Motor neuron (in vitro differentiated cells): ENCODE measurements around the gene ANKRD44. TPM values are rescaled to one million over a fixed set of nuclear protein-coding genes. Genes with fewer than 3 reads are reported as not detected.

Experiments
- ATAC-seq, 8 experiments: fragments of 200-7000 bp; cut with Tn5 transposase; replicated peaks in 6 of 8; 2 replicates each; pipeline ENCODE4 v1.8.0; 2021; ENCODE audit warnings: mild to moderate bottlenecking in 8 of 8, moderate library complexity in 8 of 8
- H3K27ac ChIP-seq, 2 donors: fragments of 250-450 bp; sonication (Bioruptor Pico); 2 replicates each; pipeline ENCODE4 v1.9.0; 2021; ENCODE audit warnings: antibody characterized with exemption in 2 of 2, mild to moderate bottlenecking in 2 of 2, moderate library complexity in 1 of 2
- H3K4me1 ChIP-seq, 2 donors: fragments of 250-450 bp; sonication (Bioruptor Pico); replicated peaks in 1 of 2; 2 replicates each; pipeline ENCODE4 v1.6.1; 2021; ENCODE audit warnings: antibody characterized with exemption in 2 of 2, mild to moderate bottlenecking in 2 of 2, moderate library complexity in 1 of 2
- H3K4me3 ChIP-seq, 5 donors: fragments of 250-450 bp; sonication (Bioruptor Pico); 2 replicates each; pipeline ENCODE4 v1.9.0; 2021; ENCODE audit warnings: antibody characterized with exemption in 5 of 5, mild to moderate bottlenecking in 5 of 5, moderate library complexity in 4 of 5
- WGBS, 10 experiments: fragments of 450-650 bp; shearing (Covaris generic); methylation state at CpG; one replicate each; pipeline ENCODE4 v1.0.0; 2022; 5-methylcytosine and 5-hydroxymethylcytosine counted together
- in situ Hi-C, 9 experiments: fragments of 400-800 bp; cut with MboI; loops; one replicate each; pipeline ENCODE4 v1.15.0; 2021; ENCODE audit warnings: low sequenced_read_pairs in 9 of 9, low pct_unique_long_range_greater_than_20kb in 2 of 9; ENCODE audit not compliant: unreplicated experiment in 9 of 9
- total RNA-seq, 8 experiments: library from RNA; unstranded; fragments of 300-600 nt; gene quantifications; 2 replicates each; pipeline versions ENCODE4 v1.2.3 to v1.2.4, GENCODE V29; 2022

Gene ANKRD44
- total RNA-seq, 8 experiments from 2014 or later, result 3.4 to 28.8 (median 14.8) TPM

DNA sequence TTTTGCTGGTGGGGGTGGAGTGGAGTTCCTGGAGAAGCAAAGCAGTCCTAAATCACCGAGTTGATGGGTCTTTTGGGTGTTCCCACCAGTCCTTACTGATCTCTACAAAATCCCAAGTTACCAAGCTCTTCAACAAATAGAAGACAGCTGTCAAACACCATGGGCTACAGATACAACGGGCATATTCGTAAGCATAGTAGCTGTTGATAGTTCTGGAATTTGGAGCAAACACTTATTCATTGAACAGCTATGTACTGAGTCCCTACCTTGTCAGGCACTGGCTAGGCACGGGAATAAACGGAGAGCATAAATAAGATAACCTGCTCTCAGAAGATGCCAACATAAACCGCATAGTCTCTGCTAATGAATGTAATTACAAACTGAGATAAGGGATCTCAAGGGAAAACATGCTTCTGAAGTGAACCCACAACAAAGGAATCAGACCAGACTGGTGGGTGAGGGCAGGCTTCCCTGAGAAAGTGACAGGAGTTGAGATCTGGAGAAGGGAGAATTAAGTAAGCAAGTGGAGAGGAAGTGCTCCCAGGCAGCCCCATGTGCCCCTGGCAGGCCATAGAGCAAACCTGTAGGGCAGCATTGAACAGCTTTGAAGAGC lies 947 bp upstream of the ANKRD44 start:
- in situ Hi-C loops, result loop anchor here in 1 of 9 experiments (25.0 kb wide), 1 partner anchor 124 kb away; no protein-coding TSS in a partner anchor
- peak overlapping the region in 1 of 2 donors; percentile 57 for H3K27ac ChIP-seq
- peaks cover 8 to 11% of the 10 kb centered on the region in 2 donors for H3K4me1 ChIP-seq
- H3K4me3 ChIP-seq, result peak overlapping the region; percentile 65 to 94 (median 83)
- ATAC-seq, result no peak
- WGBS, 10 experiments, result 17 to 80% (median 48%) methylated on average over 1 to 6 of the region's 6 CpGs; no CpG with 5 or more reads in 1 of the 10 experiments

DNA sequence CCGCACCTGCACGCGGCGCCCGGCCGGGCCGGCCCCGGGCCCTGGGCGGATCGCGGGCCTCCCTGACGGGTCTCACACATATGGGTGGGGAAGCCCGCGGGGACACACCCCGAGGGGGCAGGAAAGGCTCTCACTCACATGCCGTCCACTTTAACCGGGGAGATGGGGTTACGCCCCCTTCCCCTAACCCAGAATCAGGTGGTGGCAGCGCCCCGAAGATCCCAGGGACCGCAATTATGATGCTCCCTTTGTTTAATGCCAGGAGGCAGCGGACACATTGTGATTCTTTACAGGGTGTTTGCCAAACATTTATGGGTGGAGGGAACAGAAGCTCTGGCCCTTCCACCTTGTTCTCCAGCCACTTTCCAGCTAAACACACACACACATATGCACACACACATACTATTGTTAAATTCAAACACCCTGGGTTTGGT lies 424 bp upstream of the ANKRD44 start:
- H3K4me3 ChIP-seq, result peak overlapping the region; percentile 65 to 94 (median 83)
- peak in 1 of 8 experiments; percentile 14 for ATAC-seq
- in situ Hi-C loops, result loop anchor here in 1 of 9 experiments (25.0 kb wide), 1 partner anchor 124 kb away; no protein-coding TSS in a partner anchor
- WGBS, 10 experiments, result 0 to 17% (median 0%) methylated on average over 2 to 4 of the region's 22 CpGs; no CpG with 5 or more reads in 7 of the 10 experiments
- peaks cover 8 to 11% of the 10 kb centered on the region in 2 donors for H3K4me1 ChIP-seq
- peak overlapping the region; percentile 57 to 66 for H3K27ac ChIP-seq

DNA sequence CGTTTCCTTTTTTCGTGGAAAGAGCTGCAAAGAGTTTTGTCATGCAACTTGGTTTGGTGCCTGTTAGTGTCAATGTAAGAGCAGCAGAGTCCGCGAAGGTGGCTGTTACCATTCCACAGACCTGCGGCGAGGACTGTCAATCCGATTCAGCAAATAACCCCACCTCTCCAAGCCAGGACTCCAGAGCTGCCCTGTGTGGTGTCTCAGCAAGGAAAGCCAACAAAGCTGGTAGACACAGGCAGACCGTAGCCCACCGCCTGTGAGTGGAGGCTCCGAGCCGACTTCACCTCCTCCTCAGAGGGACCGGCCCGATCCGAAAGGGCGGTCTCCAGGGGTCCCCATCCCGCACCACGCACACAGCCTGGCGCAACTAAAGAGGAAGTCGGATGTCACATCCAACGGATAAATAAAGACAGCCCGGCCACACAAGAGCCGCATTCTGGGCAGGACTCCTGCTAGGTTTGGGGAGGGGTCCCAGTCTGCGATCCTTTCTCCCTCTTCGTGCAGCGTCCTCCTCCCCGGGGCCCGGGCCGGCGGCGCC lies 819 bp downstream of the ANKRD44 start:
- peaks cover 8 to 11% of the 10 kb centered on the region in 2 donors for H3K4me1 ChIP-seq
- H3K4me3 ChIP-seq, result peak overlapping the region; percentile 65 to 94 (median 83)
- H3K27ac ChIP-seq, result peak overlapping the region in 1 of 2 donors; percentile 57
- peak in 6 of 8 experiments; percentile 4 to 39 (median 29) for ATAC-seq
- in situ Hi-C loops, result loop anchor here in 1 of 9 experiments (25.0 kb wide), 1 partner anchor 122 kb away; no protein-coding TSS in a partner anchor
- 0 to 33% (median 17%) methylated on average over 1 to 5 of the region's 30 CpGs; no CpG with 5 or more reads in 4 of the 10 experiments for WGBS, 10 experiments

DNA sequence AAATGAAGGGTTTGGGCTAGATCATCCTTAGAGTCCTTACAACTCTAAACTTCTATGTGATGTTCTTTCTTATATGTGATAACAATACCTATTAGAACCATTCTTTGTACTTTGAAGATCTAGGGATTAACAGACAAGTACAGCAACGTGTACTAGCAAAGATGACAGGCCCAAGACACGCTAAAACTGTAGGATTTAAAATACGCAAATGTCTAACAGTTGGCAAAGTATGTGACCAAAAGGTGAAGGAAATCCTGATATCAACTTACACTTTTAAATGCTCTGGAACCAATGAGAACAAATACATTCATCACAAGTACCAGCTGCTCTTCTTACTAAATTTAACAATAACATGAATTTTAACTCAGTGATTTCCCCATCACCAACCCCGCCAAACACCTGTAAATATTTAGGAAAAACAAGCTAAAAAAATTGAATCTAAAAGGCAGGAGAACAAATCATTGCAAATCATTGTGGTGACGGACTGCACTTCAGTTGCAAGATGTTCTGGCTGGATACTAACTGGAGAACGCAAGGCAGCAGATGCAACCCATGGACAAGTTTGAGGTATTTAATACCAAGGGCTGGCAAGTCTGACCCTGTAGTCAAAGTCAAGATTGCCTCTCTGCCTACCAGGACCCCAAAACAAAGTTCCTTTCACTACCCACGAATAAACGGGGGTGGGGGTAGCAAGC lies 1.4 kb downstream of the ANKRD44 start:
- Histone ChIP-seq H3K27ac (no peak overlapping the region), H3K4me1 (peaks cover 8 to 11% of the 10 kb centered on the region in 2 donors), H3K4me3 (peak overlapping the region; percentile 65 to 94 (median 83))
- in situ Hi-C loops, result loop anchor here in 1 of 9 experiments (25.0 kb wide), 1 partner anchor 122 kb away; no protein-coding TSS in a partner anchor
- ATAC-seq, result no peak
- WGBS, 10 experiments, result 55 to 100% (median 74%) methylated on average over 3 to 8 of the region's 8 CpGs; no CpG with 5 or more reads in 1 of the 10 experiments

DNA sequence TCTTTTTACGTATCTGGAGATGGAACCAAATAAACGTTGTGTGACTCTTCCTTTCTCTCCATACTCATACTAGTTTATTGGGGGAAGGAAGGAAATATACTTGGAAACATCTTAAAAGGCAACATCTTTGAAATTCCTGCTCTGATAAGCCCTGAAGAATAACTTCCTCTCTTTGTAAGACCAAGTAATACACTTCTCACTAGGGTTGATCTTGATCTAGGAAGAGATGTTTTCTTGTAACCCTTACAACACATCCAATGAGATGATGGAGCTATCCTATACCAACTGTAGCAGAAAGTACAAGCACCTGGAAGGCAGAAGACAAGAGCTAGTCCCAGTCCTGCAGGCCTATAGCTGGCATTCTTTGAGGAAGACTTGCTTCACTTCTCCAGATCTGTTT lies 2.0 kb downstream of the ANKRD44 start:
- WGBS, 10 experiments, result 75 to 100% (median 87%) methylated on average over 1 to 2 of the region's 2 CpGs; no CpG with 5 or more reads in 6 of the 10 experiments
- ATAC-seq, result no peak
- in situ Hi-C loops, result loop anchor here in 1 of 9 experiments (25.0 kb wide), 1 partner anchor 121 kb away; no protein-coding TSS in a partner anchor
- peak overlapping the region in 1 of 5 donors; percentile 94 for H3K4me3 ChIP-seq
- H3K27ac ChIP-seq, result no peak overlapping the region
- H3K4me1 ChIP-seq, result peaks cover 8 to 11% of the 10 kb centered on the region in 2 donors

DNA sequence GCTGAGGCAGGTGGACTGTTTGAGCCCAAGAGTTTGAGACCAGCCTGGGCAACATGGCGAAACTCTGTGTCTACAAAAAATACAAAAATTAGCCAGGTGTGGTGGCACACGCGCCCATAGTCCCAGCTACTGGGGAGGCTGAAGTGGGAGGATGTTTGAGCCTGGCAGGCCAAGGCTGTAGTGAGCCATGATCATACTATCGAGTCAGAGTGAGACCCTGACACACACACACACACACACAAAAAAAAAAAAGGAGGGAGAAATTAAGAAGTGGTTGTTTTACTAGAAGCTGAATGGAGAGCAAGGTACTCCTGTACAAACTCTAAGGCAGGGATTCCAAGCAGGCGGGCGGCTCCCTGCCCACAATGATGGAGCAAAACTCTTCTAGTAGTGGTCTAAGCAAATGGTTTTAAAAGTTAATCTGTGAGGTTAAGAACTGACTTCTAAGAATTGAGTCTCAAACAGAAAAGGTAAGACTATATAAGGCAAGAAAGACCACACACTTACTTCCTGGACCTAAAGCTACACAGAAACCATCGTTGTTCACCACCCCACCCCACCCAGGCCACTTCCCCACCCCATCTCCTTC lies 2.6 kb downstream of the ANKRD44 start:
- WGBS, 10 experiments, result 53 to 100% (median 83%) methylated on average over 1 to 4 of the region's 7 CpGs; no CpG with 5 or more reads in 3 of the 10 experiments
- no peak for ATAC-seq
- H3K4me1 ChIP-seq, result peaks cover 8 to 11% of the 10 kb centered on the region in 2 donors
- no peak overlapping the region for H3K4me3 ChIP-seq
- in situ Hi-C loops, result loop anchor here in 1 of 9 experiments (25.0 kb wide), 1 partner anchor 121 kb away; no protein-coding TSS in a partner anchor
- H3K27ac ChIP-seq, result no peak overlapping the region

DNA sequence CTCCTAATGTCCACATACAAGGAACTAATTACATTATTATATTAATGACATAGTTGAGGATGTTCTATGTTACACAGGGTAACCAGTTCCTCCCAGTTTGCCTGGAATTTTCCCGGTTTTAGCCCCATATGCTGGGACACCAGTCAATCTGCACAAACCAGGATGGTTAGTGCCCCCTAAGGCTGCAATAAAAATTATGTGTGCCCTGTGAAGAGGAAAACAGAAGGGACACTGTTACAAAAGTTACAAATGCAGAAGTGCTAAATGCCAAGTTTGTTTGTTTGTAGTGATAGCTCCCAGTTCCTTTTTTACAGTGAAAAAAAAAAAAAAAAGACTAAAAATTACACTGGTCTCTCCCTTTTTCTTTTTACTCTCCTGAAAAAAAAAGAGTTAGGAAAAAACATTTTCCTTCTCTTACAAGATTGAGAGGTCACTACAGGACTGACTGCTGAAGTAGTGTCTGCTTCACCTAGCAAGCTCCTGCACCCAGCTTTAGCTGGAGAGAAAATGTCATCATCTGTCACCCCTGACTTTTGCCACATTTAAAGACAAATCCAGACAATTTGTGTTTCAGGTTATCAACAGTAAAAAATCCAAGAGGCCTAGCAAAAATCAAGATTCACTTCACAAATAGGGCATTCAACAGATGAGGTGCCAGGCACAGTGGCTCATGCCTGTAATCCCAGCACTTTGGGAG lies 3.2 kb downstream of the ANKRD44 start:
- H3K27ac ChIP-seq, result no peak overlapping the region
- 63 to 86% (median 83%) methylated on average over 1 of the region's 1 CpG; no CpG with 5 or more reads in 6 of the 10 experiments for WGBS, 10 experiments
- in situ Hi-C loops, result loop anchor here in 1 of 9 experiments (25.0 kb wide), 1 partner anchor 120 kb away; no protein-coding TSS in a partner anchor
- no peak for ATAC-seq
- H3K4me1 ChIP-seq, result peaks cover 8 to 11% of the 10 kb centered on the region in 2 donors
- H3K4me3 ChIP-seq, result no peak overlapping the region

DNA sequence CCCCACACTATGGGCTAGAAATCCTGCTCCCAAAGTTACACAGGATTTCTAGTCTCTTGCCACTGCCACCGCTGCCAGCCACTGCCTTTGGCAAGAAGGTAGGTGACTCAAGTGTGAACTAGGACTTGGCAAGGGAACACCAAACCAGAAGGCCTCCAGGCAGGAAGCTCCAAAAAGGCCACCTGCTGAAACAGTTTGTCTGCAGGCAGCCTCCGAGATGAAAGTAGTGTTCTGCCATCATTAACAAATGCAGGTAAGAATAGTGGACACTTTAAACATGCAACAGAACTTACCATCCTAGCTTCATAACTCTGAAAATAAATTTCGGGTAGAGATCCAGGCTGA lies 3.9 kb downstream of the ANKRD44 start:
- WGBS, 10 experiments, result 35 to 100% (median 85%) methylated on average over 1 to 3 of the region's 3 CpGs; no CpG with 5 or more reads in 1 of the 10 experiments
- in situ Hi-C loops, result loop anchor here in 1 of 9 experiments (25.0 kb wide), 1 partner anchor 119 kb away; no protein-coding TSS in a partner anchor
- ATAC-seq, result no peak
- Histone ChIP-seq H3K4me1 (peaks cover 8 to 11% of the 10 kb centered on the region in 2 donors), H3K4me3 (no peak overlapping the region), H3K27ac (no peak overlapping the region)

DNA sequence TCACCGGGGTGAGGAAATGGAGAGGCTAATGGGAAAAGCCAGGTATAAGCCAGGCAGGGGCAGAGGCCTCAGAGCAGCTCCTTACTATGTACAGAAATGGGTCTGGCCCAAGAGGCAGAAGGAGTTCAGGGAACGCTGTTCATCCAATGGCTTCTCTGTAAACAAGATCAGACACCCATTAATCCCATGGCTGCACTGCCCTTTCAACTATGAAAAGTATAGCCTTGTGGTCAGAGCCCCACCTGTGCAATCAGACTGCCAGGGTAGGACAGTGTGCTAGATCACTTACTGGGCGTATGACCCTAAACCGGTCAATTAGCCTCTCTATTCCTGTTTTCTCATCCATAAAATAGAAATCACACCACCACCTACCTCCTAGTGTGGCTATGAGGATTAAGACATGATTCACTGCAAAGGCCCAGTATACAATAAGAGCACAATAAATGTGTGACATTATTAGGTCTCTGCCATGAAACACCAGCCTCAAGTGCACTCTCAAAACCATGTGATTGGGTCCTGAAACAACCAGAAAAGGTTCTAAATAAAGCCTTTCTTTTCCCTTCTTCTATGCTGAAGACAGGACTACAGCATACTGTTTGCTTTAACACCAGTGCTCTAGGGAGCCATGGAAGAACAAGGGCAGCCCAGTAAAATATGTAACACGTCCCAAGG lies 4.4 kb downstream of the ANKRD44 start:
- H3K4me3 ChIP-seq, result no peak overlapping the region
- H3K4me1 ChIP-seq, result peaks cover 3 to 6% of the 10 kb centered on the region in 2 donors
- H3K27ac ChIP-seq, result no peak overlapping the region
- WGBS, 10 experiments, result 40 to 100% (median 93%) methylated on average over 1 to 3 of the region's 5 CpGs; no CpG with 5 or more reads in 4 of the 10 experiments
- ATAC-seq, result no peak
- in situ Hi-C loops, result loop anchor here in 1 of 9 experiments (25.0 kb wide), 1 partner anchor 119 kb away; no protein-coding TSS in a partner anchor

DNA sequence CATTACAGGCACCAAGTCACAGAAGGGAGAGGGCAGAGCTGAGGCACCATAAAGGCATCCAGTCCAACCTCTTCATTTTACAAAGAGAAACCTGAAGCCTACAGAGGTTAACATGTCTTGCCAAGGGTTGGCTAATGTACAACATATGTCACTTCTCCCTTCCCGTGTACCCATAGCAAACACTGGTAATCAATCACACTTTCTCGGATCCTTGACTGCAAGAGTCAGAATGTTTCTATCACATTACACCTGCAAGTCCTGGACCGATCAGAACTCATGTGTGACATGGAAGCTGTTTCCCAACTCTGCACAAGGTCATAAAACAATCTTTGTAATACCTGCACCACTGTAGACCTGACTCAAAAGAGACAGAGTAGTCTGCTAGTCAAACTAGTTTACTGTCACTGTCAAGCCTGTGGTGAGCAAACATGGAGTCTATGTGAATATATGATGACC lies 6.0 kb downstream of the ANKRD44 start:
- H3K4me1 ChIP-seq, result peaks cover 0 to 5% of the 10 kb centered on the region in 2 donors
- no peak overlapping the region for H3K27ac ChIP-seq
- WGBS, 10 experiments, result 66 to 100% (median 92%) methylated on average over 1 to 3 of the region's 3 CpGs; no CpG with 5 or more reads in 2 of the 10 experiments
- ATAC-seq, result no peak
- no peak overlapping the region for H3K4me3 ChIP-seq
- in situ Hi-C loops, result loop anchor here in 1 of 9 experiments (25.0 kb wide), 1 partner anchor 117 kb away; no protein-coding TSS in a partner anchor

DNA sequence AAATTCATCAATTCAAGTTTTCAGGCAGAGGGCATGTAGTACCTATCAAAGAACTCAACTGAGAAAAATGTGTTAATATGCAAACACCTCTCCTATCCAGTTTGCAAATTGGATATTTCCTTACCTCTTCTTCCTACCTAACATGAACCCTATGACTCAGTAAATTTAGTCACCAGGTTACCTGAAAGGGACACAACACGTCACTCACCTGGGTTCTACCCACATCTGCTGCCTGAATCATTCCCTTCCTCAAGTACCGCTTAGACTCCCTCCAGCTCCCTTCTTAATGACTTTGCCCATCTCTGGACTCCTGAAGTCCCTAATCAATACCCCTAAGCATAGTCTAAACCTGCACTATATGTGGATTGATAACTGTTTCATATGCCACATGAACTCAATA lies 10.4 kb downstream of the ANKRD44 start:
- 49 to 100% (median 100%) methylated on average over 1 to 2 of the region's 2 CpGs; no CpG with 5 or more reads in 3 of the 10 experiments for WGBS, 10 experiments
- no peak overlapping the region for H3K4me3 ChIP-seq
- ATAC-seq, result no peak
- H3K4me1 ChIP-seq, result no peaks in the 10 kb centered on the region
- in situ Hi-C loops, result loop anchor here in 1 of 9 experiments (25.0 kb wide), 1 partner anchor 113 kb away; no protein-coding TSS in a partner anchor
- no peak overlapping the region for H3K27ac ChIP-seq
